Posterior cingulate gyrus (tissue), 11 donors: ENCODE data around the gene SELENOP.
"Not testable (repeated sequence)": the region's sequence is repeated elsewhere in the genome, so short reads cannot be mapped to it uniquely, and the experiment has no call there.

Experiments
- DNase-seq, 10 donors: peaks; one replicate each; pipeline versions ENCODE4 v3.0.0 to v3.0.0-alpha.2; 2020 to 2021; ENCODE audit warnings: mixed read lengths in 3 of 10
- intact Hi-C: fragments of 100-400 bp; cut with DNase I; formaldehyde crosslinking; loops from one replicate; pipeline ENCODE4 v1.15.1; 2023

SELENOP gene, protein sequence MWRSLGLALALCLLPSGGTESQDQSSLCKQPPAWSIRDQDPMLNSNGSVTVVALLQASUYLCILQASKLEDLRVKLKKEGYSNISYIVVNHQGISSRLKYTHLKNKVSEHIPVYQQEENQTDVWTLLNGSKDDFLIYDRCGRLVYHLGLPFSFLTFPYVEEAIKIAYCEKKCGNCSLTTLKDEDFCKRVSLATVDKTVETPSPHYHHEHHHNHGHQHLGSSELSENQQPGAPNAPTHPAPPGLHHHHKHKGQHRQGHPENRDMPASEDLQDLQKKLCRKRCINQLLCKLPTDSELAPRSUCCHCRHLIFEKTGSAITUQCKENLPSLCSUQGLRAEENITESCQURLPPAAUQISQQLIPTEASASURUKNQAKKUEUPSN

DNA sequence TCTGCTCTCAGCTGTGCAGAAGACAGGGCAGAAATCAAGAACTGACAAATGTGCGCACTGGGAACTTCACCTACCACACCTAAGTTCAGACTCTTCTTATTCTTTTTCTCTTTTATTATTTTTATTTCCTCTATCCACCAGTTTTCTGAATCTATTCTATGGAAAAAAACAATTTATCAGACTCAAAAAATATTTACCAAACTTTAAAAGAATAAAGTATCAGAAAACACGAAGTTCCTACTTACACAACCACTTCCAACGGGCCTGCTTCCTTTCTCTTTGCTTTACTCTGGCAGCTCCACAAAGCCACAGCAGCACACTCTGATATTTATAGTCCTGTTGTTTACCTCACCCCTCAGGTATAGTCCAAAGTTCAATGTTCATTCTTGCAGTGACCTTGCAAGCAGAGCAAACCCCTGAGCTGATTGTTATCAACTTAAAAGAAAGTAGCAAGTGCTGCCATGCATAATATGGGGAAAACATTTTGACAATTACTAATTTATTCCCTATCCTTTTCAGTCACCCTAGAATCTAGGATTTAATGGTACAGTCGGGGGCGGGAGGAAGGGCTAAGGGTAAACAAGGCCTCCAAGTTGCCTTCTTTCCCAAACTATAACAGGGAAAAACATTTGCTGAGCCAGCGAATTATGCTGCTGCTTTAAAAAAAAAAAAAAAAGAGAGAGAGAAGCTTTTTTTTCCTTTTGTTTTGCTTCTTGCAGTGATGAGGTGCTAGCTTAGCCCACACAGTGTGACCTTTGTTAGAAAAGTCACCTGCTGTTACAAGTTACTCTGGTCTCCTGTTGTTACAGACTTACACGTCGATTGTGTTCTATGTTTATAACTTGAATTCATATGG is at the start of gene SELENOP:
Gene SELENOP (minus strand): TSS at position 302 of the 856 bp plus-strand sequence. CDS start 3,539 bp downstream, outside the sequence.
- intact Hi-C loops = no loop called here
- DNase-seq = peak in 5 of 10 donors; percentile 26 to 81 (median 49)

DNA sequence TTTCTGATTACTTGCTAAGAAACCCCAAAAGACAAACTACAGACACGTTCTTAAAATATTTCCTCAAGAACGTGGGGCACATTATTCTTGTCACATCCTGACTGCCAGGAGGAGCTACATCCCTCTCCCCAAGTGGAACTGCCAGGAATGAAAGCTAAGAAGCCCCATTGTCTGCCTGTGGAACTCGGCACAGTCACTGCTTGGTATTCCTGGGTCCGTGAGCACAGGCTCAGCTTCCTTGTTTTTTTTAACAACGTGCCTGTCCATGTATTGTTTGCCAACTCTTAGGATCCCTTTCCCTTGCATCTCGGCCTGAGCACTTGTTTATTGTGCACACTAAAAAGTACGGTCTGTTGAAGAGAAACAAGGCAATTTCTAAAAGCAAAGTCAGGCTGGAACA is 47.0 kb upstream of the SELENOP start:
- peak in 6 of 10 donors; percentile 26 to 92 (median 51) for DNase-seq
- intact Hi-C loops = loop anchor here (2.0 kb wide), 1 partner anchor 30 kb away; no protein-coding TSS in a partner anchor

- intact Hi-C loops = loop anchor here (2.0 kb wide), 1 partner anchor 31 kb away; no protein-coding TSS in a partner anchor
- DNase-seq = peak in 2 of 10 donors; percentile 58 to 81
Observed at GRCh38 chr5:42858031-42858643, 46.4 kb upstream of the SELENOP start.

DNA sequence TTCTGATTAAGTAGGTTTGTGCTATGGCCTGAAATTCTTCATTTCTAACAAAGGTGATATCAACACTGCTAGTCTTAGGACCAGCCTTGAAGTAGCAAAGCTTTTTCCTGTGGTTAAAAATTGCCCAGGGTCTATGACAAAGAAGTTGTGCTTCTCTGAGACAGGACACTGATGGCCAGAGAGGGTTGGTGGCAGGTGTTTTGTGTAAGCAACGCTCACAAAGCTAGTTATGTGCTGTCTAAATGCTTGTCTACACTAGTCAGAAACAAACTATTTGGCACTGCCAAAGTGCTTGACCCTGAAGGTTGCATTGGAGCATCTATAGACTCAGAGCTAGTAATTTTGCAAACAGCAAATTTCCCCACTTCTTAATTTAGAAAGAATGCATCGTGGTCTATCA is 44.1 kb upstream of the SELENOP start:
- no peak for DNase-seq
- intact Hi-C loops = loop anchor here (1.0 kb wide), 1 partner anchor 43 kb away; no protein-coding TSS in a partner anchor

DNA sequence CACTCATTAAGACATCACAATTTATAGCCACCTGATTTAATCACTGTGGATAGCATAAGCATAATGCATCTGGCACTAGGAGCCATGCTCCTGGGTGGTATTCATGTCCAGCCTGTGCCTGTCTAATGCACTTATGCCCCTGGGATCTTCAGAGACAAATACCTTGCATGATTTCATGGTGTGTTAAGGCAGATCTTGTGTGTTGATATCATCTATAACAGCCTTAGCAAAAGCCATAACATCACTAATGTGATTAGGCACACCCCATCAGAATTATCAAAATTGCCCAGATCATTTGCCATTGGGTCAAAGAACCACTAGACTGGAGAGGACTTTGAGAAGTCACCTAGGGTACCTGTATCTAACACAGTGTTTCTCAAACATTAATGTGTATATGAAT is 43.7 kb upstream of the SELENOP start:
- no peak for DNase-seq
- intact Hi-C loops = no loop called here

DNA sequence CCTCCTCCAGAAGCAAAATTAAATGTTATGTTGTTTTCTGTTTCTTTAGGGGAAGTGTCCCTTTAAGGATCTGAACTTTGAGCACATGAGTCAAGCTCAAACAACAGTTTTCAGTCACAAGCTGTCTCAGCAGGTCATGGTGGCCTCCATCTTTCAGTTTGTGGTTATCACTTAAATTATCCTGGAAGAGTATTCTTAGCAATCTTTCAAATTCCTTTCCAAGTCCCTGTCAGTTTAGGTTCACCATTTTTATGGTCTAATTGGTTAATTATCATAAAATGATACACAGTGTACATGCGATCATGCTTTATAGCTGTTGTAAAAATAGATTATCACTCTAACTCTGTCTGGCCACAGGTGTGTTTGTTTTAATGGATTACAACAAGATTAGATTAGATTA is 43.1 kb upstream of the SELENOP start:
- intact Hi-C loops = no loop called here
- no peak for DNase-seq

GRCh38 chr5:42852826-42853225 is 41.1 kb upstream of the SELENOP start:
- DNase-seq = no peak
- intact Hi-C loops = no loop called here

- no peak for DNase-seq
- intact Hi-C loops = no loop called here
Observed at GRCh38 chr5:42851481-42851880, 39.8 kb upstream of the SELENOP start.

DNA sequence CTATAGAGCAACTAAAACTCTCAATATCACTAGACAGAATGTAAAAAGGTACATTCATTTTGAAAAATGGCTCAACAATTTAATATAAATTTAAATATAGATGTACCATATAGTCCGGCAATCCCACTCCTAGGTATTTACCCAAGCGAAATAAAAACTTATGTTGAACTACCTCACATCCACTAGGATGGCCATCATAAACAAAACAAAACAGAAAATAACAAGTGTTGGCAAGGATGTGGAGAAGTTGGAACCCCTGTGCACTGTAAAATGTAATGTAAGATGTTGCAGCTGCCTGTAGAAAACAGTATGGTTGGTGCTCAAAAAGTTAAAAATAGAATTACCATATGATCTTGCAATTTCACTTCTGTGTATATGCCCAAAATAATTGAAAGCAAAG is 36.9 kb upstream of the SELENOP start:
- no peak for DNase-seq
- intact Hi-C loops = no loop called here

- DNase-seq, intact Hi-C loops: not testable (repeated sequence)
Observed at GRCh38 chr5:42844408-42844807, 32.7 kb upstream of the SELENOP start.

DNA sequence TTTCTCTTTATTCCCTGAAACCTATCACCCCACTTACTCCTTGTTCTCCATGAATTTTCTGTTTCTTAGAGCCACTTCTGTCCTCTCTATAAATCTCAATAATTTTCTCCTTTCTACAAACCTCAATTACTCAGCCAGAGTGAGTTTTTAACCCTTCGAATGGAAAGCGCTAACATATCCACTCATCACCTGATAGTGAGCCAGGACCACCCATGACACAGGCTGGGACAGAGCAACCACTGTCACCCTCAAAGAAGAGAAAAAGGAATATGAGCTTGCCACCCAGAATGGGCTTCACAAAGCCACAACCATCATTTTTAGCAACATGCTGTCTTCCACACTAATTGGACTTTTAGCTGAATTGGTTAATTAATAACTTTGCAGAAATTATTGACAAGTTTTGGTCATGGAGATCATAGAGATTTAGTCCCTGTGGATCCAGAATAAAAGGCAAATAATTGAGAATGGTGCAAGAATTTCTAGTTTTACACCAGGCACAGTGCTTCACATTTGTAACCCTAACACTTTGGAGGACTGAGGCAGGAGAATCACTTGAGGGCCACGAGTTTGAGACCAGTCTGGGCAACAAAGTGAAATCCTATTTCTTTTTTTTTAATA is 32.1 kb upstream of the SELENOP start:
- no peak for DNase-seq
- intact Hi-C loops = no loop called here

DNA sequence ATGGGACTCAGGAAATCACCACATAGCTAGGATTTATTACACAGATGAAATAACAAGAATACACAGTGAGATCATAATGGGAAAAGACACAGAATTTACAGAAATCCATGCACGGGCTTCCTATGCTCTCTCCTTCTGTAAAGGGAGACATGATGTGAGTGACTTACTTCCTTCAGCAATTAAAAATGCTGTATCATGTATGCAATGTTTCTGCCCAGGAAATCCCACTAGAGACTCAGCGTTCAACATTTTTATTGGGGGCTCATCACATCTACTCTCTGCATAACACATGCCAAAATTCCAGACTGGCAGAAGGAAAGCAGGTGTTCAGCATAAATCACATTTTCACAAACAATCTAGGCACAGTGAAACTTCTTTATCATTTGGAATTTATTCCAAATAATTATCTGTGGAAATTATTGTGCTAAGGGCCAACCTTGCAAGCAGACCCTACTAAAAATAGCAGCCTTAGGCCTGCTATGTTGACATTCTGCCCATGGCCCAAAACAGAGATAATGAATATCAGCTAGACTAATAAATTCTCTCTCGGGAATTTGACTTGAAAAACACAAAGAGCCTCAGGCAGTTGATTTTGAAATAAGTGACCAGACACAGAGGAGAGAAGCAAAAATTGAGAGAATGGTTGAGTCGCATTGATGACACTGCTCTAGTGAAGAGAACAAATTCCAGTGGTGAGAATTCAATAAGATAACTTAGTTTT is 31.4 kb upstream of the SELENOP start:
- DNase-seq = no peak
- intact Hi-C loops = no loop called here

DNA sequence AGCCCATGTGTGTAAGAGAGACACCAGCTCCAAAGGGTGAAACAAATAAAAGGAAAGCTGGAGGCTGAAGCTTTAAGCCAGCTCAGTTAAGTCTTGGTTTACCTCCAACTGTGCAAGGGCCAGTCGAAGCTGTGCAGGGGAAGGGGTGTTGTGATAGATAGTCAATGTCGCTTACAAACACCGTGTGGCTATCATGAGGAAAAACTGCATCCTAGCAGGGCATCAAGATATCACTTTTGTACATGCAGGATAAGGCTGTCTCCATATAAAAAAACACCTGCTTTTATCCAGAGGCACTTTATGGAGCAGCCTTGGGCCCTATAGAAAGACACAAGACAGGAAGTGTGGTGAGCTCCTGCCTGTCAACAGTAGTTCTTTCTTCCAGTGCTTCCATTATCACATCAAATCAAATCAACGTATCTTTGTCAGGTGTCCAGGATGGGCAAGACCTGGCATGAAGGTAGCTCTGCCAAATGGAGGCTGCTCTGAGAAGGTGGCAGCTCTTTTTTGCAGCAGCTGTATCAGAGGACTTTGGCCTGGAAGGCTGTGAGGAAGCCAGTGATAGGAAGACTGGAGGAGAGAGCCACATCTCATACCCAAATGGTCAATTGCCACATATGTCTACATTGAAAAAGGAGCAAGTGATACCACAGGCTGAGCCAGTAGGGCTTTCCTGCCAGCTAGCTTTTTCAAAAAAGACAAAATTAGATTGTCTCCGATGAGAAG is 29.3 kb upstream of the SELENOP start:
- no peak for DNase-seq
- intact Hi-C loops = no loop called here

DNA sequence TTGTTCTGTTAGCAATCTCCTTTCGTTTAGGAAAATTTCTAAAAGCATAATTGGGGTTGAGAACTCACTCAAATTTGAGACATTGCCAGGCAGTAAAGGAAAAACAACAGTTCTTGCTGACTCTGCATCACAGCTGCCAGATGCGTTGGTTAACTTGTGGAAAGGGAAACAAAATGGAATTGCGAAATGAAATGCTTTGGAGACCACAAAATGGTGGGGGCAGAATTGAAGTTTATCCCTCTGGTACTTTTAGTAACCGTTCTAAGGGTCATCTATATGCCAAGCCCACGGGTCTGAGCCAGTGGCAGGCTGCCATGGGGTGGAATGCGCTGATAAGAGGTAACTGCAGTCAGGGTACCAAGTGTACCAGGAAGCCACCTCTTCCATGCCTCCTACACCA is 28.6 kb upstream of the SELENOP start:
- intact Hi-C loops = no loop called here
- DNase-seq = no peak

DNA sequence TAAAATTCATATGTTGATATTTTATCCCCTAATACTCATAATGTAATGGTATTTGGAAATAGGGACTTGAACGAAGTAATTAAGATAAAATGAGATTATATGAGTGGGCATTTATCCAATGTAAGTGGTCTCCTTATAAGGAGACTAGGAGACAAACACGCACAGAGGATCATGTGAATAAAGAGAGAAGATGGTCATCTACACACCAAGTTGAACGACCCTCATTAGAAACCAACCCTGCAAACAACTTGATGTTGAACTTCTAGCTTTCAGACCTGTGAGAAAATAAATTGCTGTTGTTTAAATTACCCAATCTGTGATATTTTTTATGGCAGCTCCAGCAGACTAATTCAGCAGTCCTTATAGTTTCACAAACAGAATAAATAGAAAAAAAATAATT is 27.5 kb upstream of the SELENOP start:
- no peak for DNase-seq
- intact Hi-C loops = no loop called here

- intact Hi-C loops = no loop called here
- no peak for DNase-seq
Observed at GRCh38 chr5:42837601-42838000, 25.9 kb upstream of the SELENOP start.

- DNase-seq = peak in 2 of 10 donors; percentile 64 to 81
- intact Hi-C loops = no loop called here
Observed at GRCh38 chr5:42836070-42836769, 24.5 kb upstream of the SELENOP start.

DNA sequence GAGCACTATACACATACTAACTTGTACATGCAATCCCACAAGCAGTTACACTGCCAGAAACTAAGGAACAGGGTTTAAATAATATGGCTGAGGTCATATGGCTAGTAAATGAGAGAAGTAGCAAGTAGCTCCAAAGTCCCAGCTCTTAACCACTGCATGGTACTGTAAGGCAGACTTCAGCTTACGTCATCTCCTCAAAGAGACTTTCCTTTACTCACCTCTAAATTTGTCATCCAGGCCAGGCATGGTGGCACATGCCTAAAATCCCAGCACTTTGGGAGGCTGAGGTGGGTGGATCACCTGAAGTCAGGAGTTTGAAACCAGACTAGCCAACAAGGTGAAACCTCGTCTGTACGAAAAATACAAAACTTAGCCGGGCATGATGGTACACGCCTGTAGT is 20.4 kb upstream of the SELENOP start:
- intact Hi-C loops = no loop called here
- DNase-seq = no peak

DNA sequence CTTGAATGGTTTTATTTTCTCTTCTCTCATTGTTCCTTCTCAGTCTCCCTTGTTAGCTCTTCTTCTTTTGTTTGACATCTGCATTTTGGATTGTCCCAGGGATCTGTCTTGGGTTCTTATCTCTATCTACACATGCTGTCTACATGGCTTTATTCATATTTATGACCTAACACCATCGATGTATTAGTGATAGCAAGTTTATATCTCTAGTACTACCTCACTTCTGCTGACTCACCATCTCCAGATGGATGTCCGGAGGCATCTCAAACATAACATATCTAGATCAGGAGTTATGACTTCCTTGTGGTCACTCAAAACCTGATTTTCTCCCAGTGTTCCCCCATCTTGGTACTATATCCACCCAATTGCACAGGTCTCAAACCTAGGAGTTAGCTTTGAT is 19.2 kb upstream of the SELENOP start:
- no peak for DNase-seq
- intact Hi-C loops = no loop called here
